AG09309 (cell line): ENCODE measurements around the gene PLEK.

ENCODE experiments used
- DNase-seq: peaks from one replicate; pipeline ENCODE4 v3.0.0-alpha.2; 2010; ENCODE audit warnings: low read depth
- H3K4me3 ChIP-seq: 2 replicates; pipeline ENCODE4 v1.5.1; 2011; ENCODE audit warnings: mild to moderate bottlenecking, low read depth, low read length, moderate library complexity; ENCODE audit not compliant: control insufficient read depth
- CTCF ChIP-seq: IDR thresholded peaks from 2 replicates; pipeline ENCODE4 v1.5.1; 2011; ENCODE audit warnings: mild to moderate bottlenecking, low read depth, low read length, inconsistent platforms; ENCODE audit not compliant: insufficient read depth, control insufficient read depth; ENCODE audit errors: missing control alignments

PLEK gene

GRCh38 chr2:68379184-68379708 lies 14.2 kb downstream of the PLEK start:
- no peak overlapping the region for H3K4me3 ChIP-seq
- no peak for DNase-seq
- no peak for TF ChIP-seq CTCF

- no peak for TF ChIP-seq CTCF
- no peak overlapping the region for H3K4me3 ChIP-seq
- no peak for DNase-seq
Observed at GRCh38 chr2:68383778-68384177, 18.7 kb downstream of the PLEK start.

GRCh38 chr2:68384485-68385107 lies 19.5 kb downstream of the PLEK start:
- no peak for DNase-seq
- no peak for TF ChIP-seq CTCF
- H3K4me3 ChIP-seq = no peak overlapping the region

GRCh38 chr2:68385220-68385906 lies 20.3 kb downstream of the PLEK start:
- DNase-seq = no peak
- H3K4me3 ChIP-seq = no peak overlapping the region
- TF ChIP-seq CTCF = no peak

GRCh38 chr2:68385907-68386287 lies 20.8 kb downstream of the PLEK start:
- TF ChIP-seq CTCF = no peak

GRCh38 chr2:68386365-68386764 lies 21.3 kb downstream of the PLEK start:
- TF ChIP-seq CTCF = no peak
- no peak overlapping the region for H3K4me3 ChIP-seq
- no peak for DNase-seq

More at GRCh38 chr2:68385907-68386287, 20.8 kb downstream of the PLEK start:
- DNase-seq = no peak
- no peak overlapping the region for H3K4me3 ChIP-seq
